HepG2 (cell line): ENCODE data around the gene CHST4. TPM values are rescaled to one million over a fixed set of nuclear protein-coding genes. Genes with fewer than 3 reads are reported as not detected.

Source experiments
- AGO2 ChIP-seq: fragments of 200-400 bp; formaldehyde crosslinking; optimal IDR thresholded peaks from 2 replicates; pipeline ENCODE3; 2017; ENCODE audit warnings: mild to moderate bottlenecking, low read depth, low read length, moderate library complexity
- CBFB ChIP-seq: sonication (generic); formaldehyde crosslinking; IDR thresholded peaks from 2 replicates; pipeline ENCODE4 v1.4.0; 2020; ENCODE audit warnings: missing genetic modification reagents
- CEBPZ ChIP-seq: IDR thresholded peaks from 2 replicates; pipeline ENCODE4 v1.6.1; 2012; ENCODE audit warnings: low read length, improper control_type of control experiment
- GMEB2 ChIP-seq: IDR thresholded peaks from 2 replicates; pipeline ENCODE4 v1.6.1; 2016; ENCODE audit warnings: missing biosample characterization, missing genetic modification reagents, low read depth
- KIAA2018 ChIP-seq: sonication (generic); formaldehyde crosslinking; IDR thresholded peaks from 2 replicates; pipeline ENCODE4 v1.5.0; 2020; ENCODE audit warnings: mild to moderate bottlenecking, missing genetic modification reagents, borderline replicate concordance
- KLF11 ChIP-seq: IDR thresholded peaks from 2 replicates; pipeline ENCODE4 v1.6.1; 2016; ENCODE audit warnings: missing compliant biosample characterization
- MZF1 ChIP-seq: sonication (generic); formaldehyde crosslinking; IDR thresholded peaks from 2 replicates; pipeline ENCODE4 v1.8.1; 2023; ENCODE audit warnings: mild to moderate bottlenecking, missing genetic modification reagents, borderline replicate concordance
- ZNF275 ChIP-seq: sonication (generic); formaldehyde crosslinking; IDR thresholded peaks from 2 replicates; pipeline ENCODE4 v1.8.0; 2022; ENCODE audit warnings: missing genetic modification reagents, mild to moderate bottlenecking, inconsistent platforms, borderline replicate concordance
- ZNF563 ChIP-seq: sonication (generic); formaldehyde crosslinking; IDR thresholded peaks from 2 replicates; pipeline ENCODE4 v1.8.0; 2022; ENCODE audit warnings: mild to moderate bottlenecking, moderate library complexity, missing genetic modification reagents
- ZNF747 ChIP-seq: sonication (generic); formaldehyde crosslinking; IDR thresholded peaks from 2 replicates; pipeline ENCODE4 v1.8.1; 2023; ENCODE audit warnings: missing genetic modification reagents, mild to moderate bottlenecking, borderline replicate concordance
- ZNF776 ChIP-seq: sonication (generic); formaldehyde crosslinking; IDR thresholded peaks from 2 replicates; pipeline ENCODE4 v1.4.0; 2020; ENCODE audit warnings: mild to moderate bottlenecking, missing genetic modification reagents
- ZNF784 ChIP-seq: sonication (generic); formaldehyde crosslinking; IDR thresholded peaks from 2 replicates; pipeline ENCODE4 v1.5.1; 2020; ENCODE audit warnings: missing genetic modification reagents, mild to moderate bottlenecking, borderline replicate concordance
- polyA plus RNA-seq, 8 experiments: library from polyadenylated mRNA; depleted of rRNA in 3 of 8; stranded (reverse) in 7 of 8; unstranded in 1 of 8; fragments of >200 nt; fragmentation: Illumina TruSeq in 4 of 8; extraction: Trizol in 4 of 8; gene quantifications; 2 replicates each; pipeline versions ENCODE4 v1.2.1 to v1.2.3, GENCODE V29; 2011 to 2016; ENCODE audit warnings: low read depth in 4 of 8, missing spikeins in 1 of 8, mixed read lengths in 1 of 8; ENCODE audit not compliant: insufficient read depth in 1 of 8
- total RNA-seq, 5 experiments: library from RNA; depleted of rRNA; stranded (reverse); fragments of >200 nt; fragmentation: Illumina TruSeq; extraction: Trizol; gene quantifications; 2 replicates each; pipeline ENCODE4 v1.2.3, GENCODE V29; 2016; ENCODE audit warnings: low read depth in 1 of 5

The CHST4 gene
- total and polyA plus RNA-seq, 2 of the 13 experiments (the other 11 are each of a cell fraction or from before 2014, with no cell fraction given), result not detected

GRCh38 chr16:71557954-71558582 is 31.8 kb downstream of the CHST4 start (continued):
- TF ChIP-seq ZNF776 (no peak), ZNF563 (CRISPR knock-in tag) (no peak), AGO2 (no peak), KLF11 (CRISPR knock-in tag) (no peak), MZF1 (CRISPR knock-in tag) (no peak), GMEB2 (no peak), CEBPZ (no peak), ZNF784 (CRISPR knock-in tag) (no peak), ZNF747 (no peak), KIAA2018 (no peak), ZNF275 (CRISPR knock-in tag) (no peak), CBFB (CRISPR knock-in tag) (no peak)
